ENCODE data around the gene SMIM41.
"Not testable (repeated sequence)": the region's sequence is repeated elsewhere in the genome, so short reads cannot be mapped to it uniquely, and the experiment has no call there.

The SMIM41 gene

DNA sequence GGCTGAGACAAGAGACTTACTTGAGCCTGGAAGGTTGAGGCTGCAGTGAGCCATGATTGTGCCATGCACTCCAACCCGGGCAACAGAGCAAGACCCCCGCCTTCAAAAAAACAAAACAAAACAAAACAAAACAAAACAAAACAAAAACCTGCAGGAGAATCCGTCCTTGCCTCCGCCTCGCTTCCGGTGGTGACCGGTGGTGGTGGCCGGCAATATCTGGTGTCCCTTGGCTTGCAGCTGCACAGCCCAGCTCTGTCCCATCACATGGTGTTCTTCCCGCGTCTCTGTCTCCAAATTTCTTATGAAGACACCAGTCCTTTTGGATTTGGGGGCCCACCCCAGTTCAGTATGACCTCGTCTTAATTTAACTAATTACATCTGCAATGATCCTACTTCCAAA, 10.0 kb downstream of the SMIM41 start:
- Mint-ChIP-seq H3K4me3 (no peak overlapping the region), H3K27ac (no peak overlapping the region), H3K4me1 (no peaks in the 10 kb centered on the region), H3K27me3 (peaks cover 76% of the 10 kb centered on the region), H3K9me3 (no peaks in the 10 kb centered on the region), H3K36me3 (no peaks in the 10 kb centered on the region)
- no peak for DNase-seq
- CTCF ChIA-PET: interaction anchor here (30.9 kb wide), 1 partner anchor 62 kb away, joined by 637 read pairs; no protein-coding TSS in a partner anchor

DNA sequence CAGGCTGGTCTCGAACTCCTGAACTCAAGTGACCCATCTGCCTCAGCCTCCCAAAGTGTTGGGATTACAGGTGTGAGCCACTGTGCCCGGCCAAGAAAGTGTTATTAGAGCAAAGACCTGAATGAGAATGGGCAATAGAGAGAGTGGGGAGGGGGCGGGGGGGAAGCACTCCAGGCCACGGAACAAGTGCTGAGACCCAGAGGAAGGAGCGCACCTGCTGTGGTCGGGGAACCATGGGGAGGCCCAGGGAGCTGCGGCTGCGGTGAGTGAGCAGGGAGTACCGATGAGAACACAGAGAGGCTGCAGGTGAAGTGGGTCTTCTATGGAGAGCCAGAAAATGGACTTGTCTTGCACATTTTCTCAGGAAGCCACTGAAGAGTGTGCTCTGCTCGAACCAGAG, 10.8 kb downstream of the SMIM41 start:
- no peak overlapping the region for H3K27ac Mint-ChIP-seq
- H3K4me3 Mint-ChIP-seq: no peak overlapping the region
- no peaks in the 10 kb centered on the region for H3K36me3 Mint-ChIP-seq
- DNase-seq: no peak
- CTCF ChIA-PET: interaction anchor here (1.1 to 1.5 kb wide), 3 partner anchors 9 to 27 kb away, joined by 3 read pairs; no protein-coding TSS in a partner anchor
- peaks cover 76% of the 10 kb centered on the region for H3K27me3 Mint-ChIP-seq
- no peaks in the 10 kb centered on the region for H3K4me1 Mint-ChIP-seq
- H3K9me3 Mint-ChIP-seq: no peaks in the 10 kb centered on the region

DNA sequence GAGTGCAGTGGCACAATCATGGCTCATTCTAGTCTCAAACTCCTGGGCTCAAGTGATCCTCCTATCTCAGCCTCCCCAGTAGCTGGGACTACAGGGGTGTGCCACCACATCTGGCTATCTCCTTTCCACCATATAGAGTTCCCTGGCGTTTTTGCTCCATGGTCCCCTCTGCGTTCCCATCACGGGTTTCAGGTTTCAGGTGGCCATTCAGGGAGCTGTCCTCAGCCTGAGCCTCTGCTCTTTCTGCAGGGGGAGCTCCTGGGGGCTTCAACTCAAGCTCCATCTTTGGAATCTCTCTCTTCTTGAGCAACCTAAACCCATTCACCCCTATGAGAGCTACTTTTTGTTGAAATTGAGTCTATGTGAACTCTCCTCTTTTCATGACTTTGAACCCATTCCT, 11.6 kb downstream of the SMIM41 start:
- H3K27ac Mint-ChIP-seq: no peak overlapping the region
- H3K4me3 Mint-ChIP-seq: no peak overlapping the region
- H3K36me3 Mint-ChIP-seq: no peaks in the 10 kb centered on the region
- no peaks in the 10 kb centered on the region for H3K4me1 Mint-ChIP-seq
- no peak for DNase-seq
- peaks cover 70% of the 10 kb centered on the region for H3K27me3 Mint-ChIP-seq
- CTCF ChIA-PET: interaction anchor here (0.7 to 1.5 kb wide), 7 partner anchors 10 to 98 kb away, joined by 3 to 8 read pairs (median 3); no protein-coding TSS in a partner anchor
- H3K9me3 Mint-ChIP-seq: no peaks in the 10 kb centered on the region

DNA sequence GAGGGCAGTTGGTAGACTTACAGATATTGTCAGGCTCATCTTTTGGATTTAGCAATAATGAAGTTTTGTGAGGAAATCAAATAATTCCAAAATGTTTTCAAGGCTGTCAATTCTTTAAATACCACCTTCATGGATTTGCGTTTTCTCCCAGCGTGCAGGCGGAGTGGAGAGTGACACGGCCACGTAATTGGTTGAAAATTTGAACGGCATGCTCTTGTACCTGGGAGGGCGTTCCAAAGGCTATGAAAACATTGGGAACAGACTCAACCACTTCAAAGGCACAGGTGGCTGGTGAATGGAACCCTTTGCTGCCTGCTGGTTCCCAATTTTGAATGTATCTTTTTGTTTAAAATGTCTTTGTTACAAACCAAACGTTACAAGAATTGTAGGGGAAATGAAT, 12.4 kb downstream of the SMIM41 start:
- no peaks in the 10 kb centered on the region for H3K36me3 Mint-ChIP-seq
- no peak overlapping the region for H3K27ac Mint-ChIP-seq
- DNase-seq: no peak
- no peaks in the 10 kb centered on the region for H3K4me1 Mint-ChIP-seq
- CTCF ChIA-PET: interaction anchor here (1.4 to 1.5 kb wide), 2 partner anchors 28 to 67 kb away, joined by 3 to 8 read pairs; no protein-coding TSS in a partner anchor
- peaks cover 64% of the 10 kb centered on the region for H3K27me3 Mint-ChIP-seq
- H3K9me3 Mint-ChIP-seq: no peaks in the 10 kb centered on the region
- no peak overlapping the region for H3K4me3 Mint-ChIP-seq

DNA sequence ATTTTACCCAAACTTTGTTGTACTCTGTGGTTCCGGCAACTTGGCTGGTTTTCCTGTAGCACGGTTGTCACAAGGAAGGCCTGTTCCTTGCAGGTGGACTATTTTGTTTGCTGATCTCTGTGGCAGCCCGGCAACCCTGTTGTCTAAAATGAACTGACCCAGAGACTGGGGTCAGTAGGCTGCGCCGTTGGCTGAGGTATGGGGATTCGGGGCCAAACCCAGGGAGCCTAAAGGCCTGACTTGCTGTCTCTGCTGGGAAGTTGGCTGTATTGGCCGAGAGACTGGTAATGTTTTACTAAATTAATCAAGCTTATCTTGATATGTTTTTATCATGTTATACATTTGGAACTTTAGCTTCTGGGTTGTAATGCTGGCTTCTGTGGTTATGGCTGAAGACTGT, 13.8 kb downstream of the SMIM41 start:
- CTCF ChIA-PET: interaction anchor here (1.0 to 2.7 kb wide), 2 partner anchors 68 to 87 kb away, joined by 3 to 16 read pairs; partner anchors contain the start of gene TAMALIN
- Mint-ChIP-seq H3K4me3 (no peak overlapping the region), H3K4me1 (no peaks in the 10 kb centered on the region), H3K36me3 (no peaks in the 10 kb centered on the region), H3K27ac (no peak overlapping the region), H3K27me3 (peaks cover 50% of the 10 kb centered on the region), H3K9me3 (no peaks in the 10 kb centered on the region)
- no peak for DNase-seq

DNA sequence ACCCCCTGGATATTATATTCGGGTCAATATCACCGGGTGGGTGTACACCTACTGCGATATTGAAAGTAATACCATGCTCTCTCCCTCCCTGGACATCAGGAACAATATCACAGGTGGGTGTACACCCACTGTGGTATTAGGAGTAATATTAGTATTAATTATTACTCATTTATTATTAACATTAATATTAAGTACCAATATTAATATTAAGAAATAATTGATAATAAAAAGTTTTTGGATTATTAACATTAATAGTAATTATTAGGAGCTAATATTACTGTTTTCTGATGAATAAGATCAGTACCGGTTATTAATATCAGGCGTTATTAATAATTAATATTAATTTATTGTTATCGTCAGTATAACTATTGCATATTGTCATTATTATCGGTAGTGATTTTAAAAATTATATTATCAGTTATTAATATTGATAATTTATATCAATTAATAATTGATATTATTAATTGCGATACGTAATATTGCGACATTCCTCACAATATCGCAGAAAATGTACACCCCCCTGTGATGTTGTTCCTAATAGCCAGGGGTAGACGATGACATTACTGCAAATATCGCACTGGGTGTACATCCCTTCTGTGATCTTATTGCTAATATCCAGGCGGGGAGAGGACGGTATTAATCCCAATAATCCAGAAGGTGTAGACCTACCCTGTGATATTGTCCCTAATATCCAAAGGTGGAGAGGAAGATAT, 17.0 kb downstream of the SMIM41 start:
- H3K4me3 Mint-ChIP-seq: no peak overlapping the region
- H3K27me3 Mint-ChIP-seq: peaks cover 23% of the 10 kb centered on the region
- H3K36me3 Mint-ChIP-seq: no peaks in the 10 kb centered on the region
- no peaks in the 10 kb centered on the region for H3K9me3 Mint-ChIP-seq
- no peak for DNase-seq
- no peaks in the 10 kb centered on the region for H3K4me1 Mint-ChIP-seq
- no peak overlapping the region for H3K27ac Mint-ChIP-seq
- CTCF ChIA-PET: no interaction called here

DNA sequence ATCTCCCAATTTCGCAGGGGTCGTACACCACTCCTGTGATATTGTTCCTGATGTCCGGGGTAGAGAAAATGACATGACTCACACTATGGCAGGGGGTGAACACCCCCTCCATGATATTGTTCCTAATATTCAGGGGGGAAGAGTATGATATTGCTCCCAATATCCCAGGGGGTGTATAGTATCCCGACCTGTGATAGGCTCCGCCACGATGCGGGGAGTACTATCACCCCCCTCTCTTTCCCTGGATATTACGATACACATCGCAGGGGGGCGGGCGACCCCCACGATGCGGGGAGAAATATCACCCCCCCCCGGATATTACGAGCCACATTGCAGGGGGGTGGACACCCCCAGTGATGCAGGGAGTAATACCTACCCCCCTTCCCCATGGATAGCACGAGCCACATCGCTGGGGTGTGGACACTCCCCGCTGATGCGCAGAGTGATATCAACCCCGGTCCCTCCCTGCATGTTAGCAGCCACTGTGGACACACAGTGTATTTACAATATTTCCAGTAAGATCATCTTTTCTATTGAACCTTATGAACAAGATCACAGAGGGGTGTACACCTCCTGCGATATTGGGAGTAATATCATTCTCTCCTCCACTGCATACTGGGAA, 17.7 kb downstream of the SMIM41 start:
- no peak overlapping the region for H3K4me3 Mint-ChIP-seq
- H3K27me3 Mint-ChIP-seq: peaks cover 17% of the 10 kb centered on the region
- no peaks in the 10 kb centered on the region for H3K36me3 Mint-ChIP-seq
- H3K27ac Mint-ChIP-seq: no peak overlapping the region
- H3K9me3 Mint-ChIP-seq: no peaks in the 10 kb centered on the region
- no peak for DNase-seq
- H3K4me1 Mint-ChIP-seq: no peaks in the 10 kb centered on the region
- CTCF ChIA-PET: no interaction called here

DNA sequence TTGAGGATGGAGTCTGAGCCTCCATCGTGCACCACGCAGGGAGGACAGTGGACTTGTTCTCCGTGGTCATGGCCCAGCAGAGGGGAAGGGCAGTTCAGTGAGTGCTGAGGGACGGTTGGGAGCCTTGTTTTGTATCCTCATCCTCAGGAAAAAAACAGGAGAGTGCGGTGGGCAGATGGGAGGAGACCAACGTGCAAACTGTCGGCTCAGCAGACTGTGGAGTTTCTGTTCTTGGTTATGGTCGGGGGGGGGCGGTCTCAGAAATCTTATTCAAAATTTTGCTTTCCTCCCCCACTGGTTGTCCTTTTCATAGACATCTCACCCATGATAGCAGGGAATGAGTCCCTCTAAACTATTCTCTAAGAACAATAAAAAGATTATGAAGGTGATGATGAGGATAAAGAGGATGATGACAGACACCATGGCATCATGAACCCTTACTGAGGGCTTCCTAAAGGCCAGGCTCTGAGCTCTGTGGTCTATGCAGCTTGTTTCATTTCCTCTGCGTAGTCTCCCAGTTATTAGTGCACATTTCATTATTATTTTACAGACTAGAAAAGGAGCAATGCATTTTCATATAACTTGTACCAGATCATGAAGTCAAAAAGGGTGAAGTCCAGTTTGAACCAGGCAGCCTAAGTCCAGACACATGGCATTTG, 25.1 kb downstream of the SMIM41 start:
- H3K4me3 Mint-ChIP-seq, H3K9me3 Mint-ChIP-seq, CTCF ChIA-PET, DNase-seq, H3K4me1 Mint-ChIP-seq, H3K27ac Mint-ChIP-seq, H3K36me3 Mint-ChIP-seq: not testable (repeated sequence)
- H3K27me3 Mint-ChIP-seq: peaks cover 40% of the 10 kb centered on the region

DNA sequence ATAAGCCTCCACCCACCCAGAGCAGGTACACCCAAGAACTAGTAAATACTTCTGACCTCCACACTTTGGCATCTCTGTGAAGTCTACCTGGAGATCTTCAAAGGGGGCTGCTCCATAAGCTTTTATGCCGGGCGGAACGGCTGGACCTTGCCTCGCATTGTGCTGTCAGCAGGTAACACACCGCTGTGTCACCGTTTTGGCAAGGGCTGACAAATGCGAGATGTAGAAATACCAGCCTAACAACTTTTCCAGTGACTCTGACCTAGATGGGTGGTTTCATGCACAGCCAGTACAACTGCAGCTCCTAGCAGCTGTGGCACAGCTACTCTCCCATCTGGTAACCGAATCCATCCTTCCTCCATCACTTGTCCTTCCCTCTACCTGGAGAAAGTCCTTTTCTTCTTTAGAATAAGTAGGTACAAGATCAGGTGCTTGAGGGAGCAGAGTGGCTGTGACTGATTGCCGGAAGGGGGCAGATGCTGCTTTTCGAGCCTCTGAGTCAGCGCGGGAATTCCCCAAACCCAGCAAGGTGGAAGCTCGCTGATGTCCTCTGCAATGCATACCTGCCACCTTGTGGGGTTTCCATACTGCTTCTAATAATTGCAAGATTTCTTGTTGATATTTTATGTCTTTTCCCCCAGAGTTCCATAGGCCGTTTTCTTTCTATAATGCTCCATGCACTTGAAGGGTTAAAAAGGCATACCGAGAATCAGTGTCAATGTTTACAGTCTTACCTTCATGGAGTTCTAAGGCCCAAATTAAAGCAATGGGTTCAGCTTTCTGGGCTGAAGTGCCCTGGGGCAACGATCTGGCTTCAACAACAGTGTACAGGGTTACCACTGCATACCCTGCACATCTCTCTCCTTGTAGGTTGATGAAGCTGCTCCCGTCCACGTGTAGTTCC, 37.0 kb downstream of the SMIM41 start:
- not testable (repeated sequence) for H3K9me3 Mint-ChIP-seq, H3K27ac Mint-ChIP-seq, H3K4me3 Mint-ChIP-seq, H3K36me3 Mint-ChIP-seq
- peak; percentile 65 for DNase-seq
- CTCF ChIA-PET: interaction anchor here (0.7 to 5.3 kb wide), 10 partner anchors 9 to 123 kb away, joined by 3 to 92 read pairs (median 4); no protein-coding TSS in a partner anchor
- H3K4me1 Mint-ChIP-seq: peaks cover 21% of the 10 kb centered on the region
- peaks cover 44% of the 10 kb centered on the region for H3K27me3 Mint-ChIP-seq

DNA sequence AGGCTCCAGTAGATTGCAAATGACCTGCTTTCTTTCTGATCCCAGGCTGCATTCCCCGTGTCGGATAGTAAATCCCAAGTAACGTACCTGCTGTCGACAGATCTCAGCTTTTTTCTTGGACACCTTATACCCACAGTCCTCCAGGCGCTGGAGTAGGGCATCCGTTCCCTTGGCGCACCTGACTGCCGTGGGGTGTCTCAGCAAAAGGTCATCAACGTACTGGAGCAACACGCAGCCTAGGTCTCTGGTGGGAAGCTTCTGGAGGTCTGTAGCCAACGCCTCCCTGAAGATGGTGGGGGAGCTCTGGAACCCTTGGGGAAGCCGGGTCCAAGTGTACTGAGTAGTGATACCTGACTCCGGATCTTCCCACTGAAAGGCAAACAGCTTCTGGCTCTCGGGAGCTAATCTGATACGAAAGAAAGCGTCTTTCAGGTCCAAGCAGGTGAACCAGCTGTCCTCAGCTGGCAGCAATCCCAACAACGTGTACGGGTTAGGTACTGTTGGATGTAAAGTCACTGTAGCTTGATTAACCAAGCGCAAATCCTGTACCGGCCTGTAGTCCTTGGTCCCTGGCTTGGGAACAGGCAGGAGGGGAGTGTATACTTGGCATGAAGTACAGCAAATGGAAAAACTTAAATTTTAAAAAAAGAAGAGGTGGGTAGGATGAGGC, 38.4 kb downstream of the SMIM41 start:
- not testable (repeated sequence) for H3K27ac Mint-ChIP-seq, H3K4me3 Mint-ChIP-seq, H3K9me3 Mint-ChIP-seq, H3K36me3 Mint-ChIP-seq, DNase-seq
- CTCF ChIA-PET: interaction anchor here (1.0 to 5.3 kb wide), 8 partner anchors 9 to 125 kb away, joined by 3 to 92 read pairs (median 8); no protein-coding TSS in a partner anchor
- Mint-ChIP-seq H3K4me1 (peaks cover 23% of the 10 kb centered on the region), H3K27me3 (peaks cover 58% of the 10 kb centered on the region)

DNA sequence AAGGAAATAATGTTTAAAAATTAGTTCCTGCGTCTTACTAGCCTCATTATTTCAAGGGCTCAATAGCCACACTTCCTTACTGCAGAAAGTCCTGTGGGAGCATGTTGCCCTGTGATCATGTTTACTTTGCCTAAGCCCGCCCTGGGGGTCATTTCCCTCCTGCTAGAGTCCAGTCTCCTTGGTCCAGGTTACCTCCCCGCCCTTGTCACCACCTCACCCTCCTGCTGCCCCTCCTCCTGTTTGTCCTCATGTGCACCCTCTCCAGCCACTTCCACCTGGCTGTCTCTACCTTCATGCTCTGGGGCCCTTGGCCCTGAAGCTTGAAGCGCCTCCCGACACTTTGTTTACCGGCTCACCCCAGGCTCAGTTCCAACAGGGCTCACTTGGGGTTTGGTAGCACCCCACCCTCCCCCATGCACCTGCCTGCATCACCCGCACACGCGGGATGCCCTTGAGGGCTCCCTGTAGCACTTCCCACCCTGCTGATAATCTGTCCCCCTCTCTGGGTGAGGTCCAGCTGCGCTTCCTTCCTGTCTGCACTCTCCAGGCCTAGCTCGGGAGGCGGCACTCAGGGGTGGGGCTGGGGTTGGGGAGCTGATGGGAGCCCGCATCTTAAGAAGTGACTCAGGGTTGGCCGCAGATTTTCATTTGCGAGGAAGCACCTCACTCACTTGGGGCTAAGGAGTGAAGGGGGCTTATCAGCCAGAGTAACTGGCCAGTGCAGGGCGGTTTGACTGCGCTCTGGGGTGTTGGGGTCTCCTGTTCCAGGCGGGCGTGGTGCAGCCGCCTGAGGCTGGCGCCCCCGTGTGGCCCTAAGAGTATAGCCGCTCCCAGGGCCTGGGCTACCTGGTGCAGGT, 40.1 kb downstream of the SMIM41 start:
- no peak overlapping the region for H3K4me3 Mint-ChIP-seq
- H3K27ac Mint-ChIP-seq: no peak overlapping the region
- H3K4me1 Mint-ChIP-seq: peaks cover 23% of the 10 kb centered on the region
- peak; percentile 53 for DNase-seq
- no peaks in the 10 kb centered on the region for H3K36me3 Mint-ChIP-seq
- no peaks in the 10 kb centered on the region for H3K9me3 Mint-ChIP-seq
- CTCF ChIA-PET: interaction anchor here (0.6 to 5.3 kb wide), 10 partner anchors 27 to 176 kb away, joined by 3 to 92 read pairs (median 4); partner anchors contain the start of gene NR4A1
- peaks cover 71% of the 10 kb centered on the region for H3K27me3 Mint-ChIP-seq

DNA sequence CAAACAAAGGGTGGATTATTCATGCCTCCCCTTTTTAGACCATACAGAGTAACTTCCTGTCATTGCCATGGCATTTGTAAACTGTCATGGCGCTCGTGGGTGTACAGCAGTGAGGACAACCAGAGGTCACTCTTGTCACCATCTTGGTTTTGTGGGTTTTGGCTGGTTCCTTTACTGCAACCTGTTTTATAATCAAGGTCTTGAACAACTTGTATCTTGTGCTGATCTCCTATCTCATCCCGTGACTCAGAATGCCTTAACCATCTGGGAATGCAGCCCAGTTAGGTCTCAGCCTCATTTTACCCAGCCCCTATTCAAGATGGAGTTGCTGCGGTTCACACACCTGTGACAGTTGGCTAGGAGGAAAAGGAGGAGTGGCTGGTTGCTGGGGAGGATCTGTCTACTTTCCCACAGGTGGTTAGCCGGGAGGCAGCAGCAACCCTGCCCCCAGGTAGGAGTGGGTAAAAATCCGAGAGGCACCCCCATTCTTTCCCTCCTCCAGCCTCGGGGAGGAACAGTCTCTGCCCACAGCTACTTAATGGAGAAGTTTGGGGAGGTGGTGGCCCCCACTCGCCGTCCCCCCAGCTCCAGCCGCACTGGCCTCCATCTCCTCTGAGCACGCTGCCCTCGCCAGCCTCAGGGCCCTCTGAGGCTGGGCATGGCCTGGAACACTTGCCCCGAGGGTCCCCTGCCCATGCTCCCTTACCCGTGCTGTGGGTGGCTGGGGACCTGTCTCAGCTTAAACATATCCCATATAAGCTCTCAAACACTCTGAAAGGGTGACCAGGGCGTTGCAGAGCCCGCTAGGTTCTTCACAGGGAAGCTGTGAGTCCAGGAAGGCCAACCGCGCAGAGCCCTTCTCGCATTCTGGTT, 41.7 kb downstream of the SMIM41 start:
- no peak for DNase-seq

More for the DNA sequence above, 41.7 kb downstream of the SMIM41 start:
- CTCF ChIA-PET: interaction anchor here (0.7 to 5.7 kb wide), 19 partner anchors 9 to 886 kb away, joined by 3 to 94 read pairs (median 3); no protein-coding TSS in a partner anchor
- no peaks in the 10 kb centered on the region for H3K36me3 Mint-ChIP-seq
- H3K27me3 Mint-ChIP-seq: peaks cover 78% of the 10 kb centered on the region
- H3K27ac Mint-ChIP-seq: no peak overlapping the region
- H3K4me3 Mint-ChIP-seq: no peak overlapping the region
- H3K9me3 Mint-ChIP-seq: no peaks in the 10 kb centered on the region
- peaks cover 21% of the 10 kb centered on the region for H3K4me1 Mint-ChIP-seq

All from activated naive CD4-positive, alpha-beta T cell treated with anti-CD3 and anti-CD28 coated beads, Interleukin-2, amount 10 ng/mL, durations not matched to agents 7 days and 5 days (primary cell).